UCSD-AML1 (cell line): Measurements from ENCODE around the gene CRTAC1.
A peak's percentile ranks its signal among the peaks of the same experiment; 100 is the strongest.

Experiments used
- DNase-seq: peaks from one replicate; lab custom pipeline; 2025; ENCODE audit not compliant: unreplicated experiment; lab: John Stamatoyannopoulos, UW

Gene CRTAC1

DNA sequence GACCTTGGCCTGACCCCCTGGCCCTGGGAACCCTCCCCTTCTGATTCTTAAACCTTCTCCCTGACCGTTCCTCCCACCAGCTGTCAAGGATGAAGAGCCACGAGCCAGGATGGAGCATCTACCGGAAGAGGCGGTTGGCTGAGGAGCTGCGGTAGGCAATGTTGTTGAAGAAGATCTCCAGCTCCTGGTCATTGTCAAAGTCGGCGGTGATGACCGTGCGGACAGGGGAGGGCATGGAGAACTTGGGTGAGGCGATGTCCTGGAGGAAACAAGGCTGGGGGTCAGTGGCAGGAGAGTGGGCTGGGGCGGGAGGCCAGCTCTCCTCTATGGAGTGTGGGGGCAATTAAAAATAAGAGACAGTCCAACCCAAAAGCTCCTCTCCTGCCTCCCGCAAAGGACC is 129.0 kb downstream of the CRTAC1 start:
- no peak for DNase-seq

DNA sequence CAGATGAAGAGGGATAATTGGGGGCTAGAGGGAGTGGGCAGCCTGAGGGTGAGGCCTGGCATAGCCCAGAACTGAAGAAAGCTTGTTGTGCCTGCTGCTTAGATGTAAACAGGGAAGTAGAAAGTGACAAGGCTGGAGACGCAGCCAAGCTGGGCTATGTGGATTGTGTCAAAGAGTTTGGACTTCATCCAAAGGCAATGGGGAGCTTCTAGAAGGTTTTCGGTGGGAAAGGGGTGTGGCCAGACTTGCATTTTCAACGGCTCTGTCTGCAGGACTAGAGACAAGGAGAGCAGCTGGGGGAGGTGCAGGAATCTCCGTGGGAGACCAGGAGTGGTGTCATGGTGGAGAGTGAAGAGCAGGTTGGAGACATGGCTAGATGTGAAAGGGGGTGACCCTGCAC is 132.0 kb downstream of the CRTAC1 start:
- DNase-seq, result no peak

DNA sequence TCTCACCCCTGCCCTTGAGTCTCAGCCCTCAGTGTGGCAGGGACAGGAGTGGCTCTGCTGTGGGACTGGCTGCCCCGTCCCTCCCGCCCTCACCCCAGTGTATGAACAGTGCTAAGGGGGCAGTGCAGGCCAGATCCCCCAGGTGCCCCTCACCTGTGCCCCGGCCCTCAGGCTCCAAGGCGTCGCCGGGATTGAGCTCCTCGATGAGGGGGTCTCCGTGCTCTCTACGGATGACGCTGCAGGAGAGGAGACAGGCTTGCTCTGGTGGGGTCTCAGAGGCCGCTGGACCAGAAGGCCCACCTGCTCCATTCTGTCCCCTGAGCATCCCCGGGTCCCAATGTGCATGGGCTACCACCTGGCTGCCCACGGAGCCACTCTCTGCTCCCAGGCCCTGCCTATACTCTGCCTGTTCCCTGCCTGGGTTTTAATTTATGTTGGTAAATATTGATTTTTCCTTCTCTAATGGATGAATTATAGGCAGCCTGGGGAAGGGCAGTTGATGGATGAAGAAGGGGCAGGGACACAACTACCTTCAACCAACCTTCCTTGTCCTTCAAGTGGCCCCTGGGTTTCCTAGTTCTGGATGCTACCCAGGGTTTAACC is 133.6 kb downstream of the CRTAC1 start:
- no peak for DNase-seq

DNA sequence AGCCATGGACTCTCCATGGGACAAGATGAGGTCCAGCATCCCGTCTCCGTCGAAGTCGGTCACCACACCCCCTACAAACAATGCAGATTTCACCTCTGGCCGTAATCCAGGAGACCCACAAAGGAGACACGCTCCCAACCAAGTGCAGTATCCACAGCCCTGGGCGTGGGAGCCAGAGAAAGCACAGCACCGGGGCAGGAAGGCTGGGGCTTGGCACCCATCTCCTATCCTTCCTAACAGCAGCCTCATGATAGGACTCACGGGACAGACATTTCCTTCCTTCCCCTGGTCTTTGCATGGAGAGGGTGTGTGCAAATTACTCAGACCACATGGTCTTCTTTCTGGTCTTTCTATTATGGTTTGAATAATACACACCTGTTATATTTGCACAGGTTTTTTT is 134.5 kb downstream of the CRTAC1 start:
- no peak for DNase-seq

DNA sequence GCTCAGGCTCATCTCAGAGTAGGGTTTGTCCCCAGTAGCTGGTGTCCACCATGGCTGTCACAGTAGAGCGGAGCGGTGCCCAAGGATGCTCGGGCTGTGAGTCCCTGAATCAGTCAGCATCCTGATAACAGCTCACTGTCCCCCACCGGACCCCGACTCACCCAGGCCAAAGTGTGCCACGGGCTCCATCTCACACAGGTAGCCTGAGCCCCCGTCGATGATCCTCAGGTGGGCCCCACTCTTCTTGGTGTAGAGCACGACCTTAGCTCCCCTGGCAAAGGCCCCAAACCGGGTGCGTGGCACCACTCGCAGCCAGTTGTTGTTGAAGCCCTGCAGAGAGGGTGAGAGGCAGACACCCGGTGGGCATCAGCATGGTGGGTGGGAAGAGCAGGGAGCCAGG is 135.3 kb downstream of the CRTAC1 start:
- no peak for DNase-seq

DNA sequence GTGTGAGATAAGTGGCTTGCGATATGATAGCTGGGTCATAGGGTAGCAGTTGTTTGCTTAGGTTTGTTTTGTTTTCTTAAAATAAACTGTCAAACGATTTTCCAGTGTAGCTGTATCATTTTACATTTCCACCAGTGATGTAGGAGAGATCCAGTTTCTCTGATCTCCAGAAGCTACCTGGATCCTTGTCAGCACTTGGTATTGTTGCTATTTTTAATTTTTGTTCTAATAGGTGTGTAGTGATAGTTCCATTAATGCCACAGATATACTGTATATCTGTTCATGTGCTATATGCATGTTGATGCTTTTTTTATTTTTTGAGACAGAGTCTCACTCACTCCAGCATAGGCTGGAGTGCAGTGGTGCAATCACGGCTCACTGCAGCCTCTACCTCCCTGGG is 136.3 kb downstream of the CRTAC1 start:
- no peak for DNase-seq

DNA sequence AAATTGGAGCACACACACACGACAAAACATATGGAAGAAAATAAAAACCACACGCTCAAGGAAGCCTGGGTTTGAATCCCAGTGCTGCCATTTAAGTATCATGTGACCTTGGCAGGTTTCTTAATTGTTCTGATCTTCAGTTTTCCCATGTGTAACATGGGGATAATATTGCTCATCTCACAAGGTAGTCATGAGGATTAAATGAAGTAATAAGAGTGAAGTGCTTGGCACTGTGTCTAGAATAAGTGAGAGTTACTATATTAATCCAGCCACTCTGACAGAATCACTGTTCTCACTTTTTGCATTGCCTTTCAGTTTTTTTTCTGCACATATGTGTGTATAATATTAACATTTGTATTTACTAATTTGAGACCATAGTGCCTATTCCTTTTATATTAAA is 137.5 kb downstream of the CRTAC1 start:
- no peak for DNase-seq

DNA sequence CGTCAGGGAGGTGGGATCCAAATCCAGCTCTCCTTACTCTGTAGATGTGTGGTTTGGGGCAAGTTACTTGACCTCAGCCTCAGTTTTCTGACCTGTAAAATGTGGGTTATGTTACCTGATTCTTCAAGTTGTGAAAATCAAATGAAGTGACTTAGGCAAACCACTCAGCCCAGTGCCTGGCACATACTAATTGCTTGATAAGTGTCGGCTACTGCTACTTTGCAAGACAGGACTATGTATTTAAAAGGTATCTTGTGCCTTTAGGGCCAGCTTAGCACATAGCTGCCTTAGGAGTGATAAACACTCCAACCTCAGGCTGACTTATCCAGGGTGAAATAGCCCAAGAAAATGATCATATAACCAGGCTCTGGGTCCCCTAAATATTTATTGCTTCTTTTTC is 137.9 kb downstream of the CRTAC1 start:
- no peak for DNase-seq

DNA sequence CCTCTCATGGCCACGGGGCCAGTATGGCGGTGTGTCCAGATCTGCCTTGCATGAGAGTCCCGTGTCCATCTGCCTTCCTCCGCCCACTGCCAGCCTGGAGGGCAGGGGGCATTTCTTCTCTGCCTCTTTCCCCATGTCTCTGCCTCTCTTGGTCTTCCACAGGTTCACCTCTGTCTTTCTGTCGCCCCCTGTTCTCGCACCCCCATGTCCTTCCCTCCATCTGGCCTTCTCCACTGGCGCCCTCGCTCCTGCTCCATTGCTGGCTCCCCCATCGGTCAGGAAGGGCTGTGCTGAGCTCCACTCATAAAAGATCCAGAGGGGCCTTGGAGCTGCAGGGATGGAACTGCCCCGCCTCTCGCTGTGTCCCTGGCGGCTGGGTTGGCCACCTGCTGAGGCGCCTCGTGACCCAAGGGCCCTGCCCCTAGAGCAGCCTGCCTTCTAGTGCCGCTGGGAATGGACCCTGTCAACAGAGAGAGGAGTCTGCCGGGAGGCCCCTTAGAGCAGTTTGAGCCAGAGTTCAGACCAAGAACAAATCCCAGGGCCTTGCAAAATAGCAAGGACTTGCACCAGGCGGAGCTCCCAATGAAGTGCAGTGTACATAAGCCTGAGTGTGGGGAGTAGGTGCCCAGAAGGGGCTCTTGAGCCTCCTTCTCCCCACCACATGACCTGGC is 138.8 kb downstream of the CRTAC1 start:
- no peak for DNase-seq

DNA sequence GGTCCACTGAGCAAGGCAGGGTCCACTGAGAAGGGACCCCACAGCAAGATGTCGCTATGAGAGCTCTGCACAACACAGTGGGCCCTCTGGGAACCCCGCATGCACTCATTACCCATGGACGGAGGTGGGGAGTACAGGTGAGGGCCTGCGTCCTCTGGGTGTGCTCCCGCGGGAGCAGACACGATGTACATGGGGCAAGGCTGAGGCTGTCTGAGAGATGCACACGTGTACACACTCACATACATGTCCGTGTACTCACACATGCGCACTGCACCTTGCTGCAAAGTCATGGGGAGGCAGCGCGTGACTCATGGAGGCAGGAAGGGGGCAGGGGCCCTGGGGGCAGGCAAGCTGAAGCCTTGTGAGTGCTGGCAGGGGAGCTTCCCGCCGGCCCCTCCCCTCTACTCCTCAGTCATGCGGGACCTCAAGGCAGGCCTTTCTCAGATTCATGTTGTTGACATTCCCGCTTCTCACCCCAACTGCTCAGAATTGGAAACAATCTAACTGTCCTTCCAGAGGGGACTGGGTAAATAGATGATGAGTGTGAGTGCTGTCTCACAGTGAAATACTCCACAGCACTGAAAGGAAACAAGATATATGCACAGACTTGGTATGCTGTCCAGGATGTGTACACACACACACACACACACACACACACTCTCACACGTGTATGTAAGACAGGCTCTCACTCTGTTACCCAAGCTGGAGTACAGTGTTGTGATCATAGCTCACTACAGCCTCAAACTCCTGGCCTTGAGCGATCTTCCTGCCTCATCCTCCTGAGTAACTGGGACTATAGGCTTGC is 140.8 kb downstream of the CRTAC1 start:
- DNase-seq, result no peak

DNA sequence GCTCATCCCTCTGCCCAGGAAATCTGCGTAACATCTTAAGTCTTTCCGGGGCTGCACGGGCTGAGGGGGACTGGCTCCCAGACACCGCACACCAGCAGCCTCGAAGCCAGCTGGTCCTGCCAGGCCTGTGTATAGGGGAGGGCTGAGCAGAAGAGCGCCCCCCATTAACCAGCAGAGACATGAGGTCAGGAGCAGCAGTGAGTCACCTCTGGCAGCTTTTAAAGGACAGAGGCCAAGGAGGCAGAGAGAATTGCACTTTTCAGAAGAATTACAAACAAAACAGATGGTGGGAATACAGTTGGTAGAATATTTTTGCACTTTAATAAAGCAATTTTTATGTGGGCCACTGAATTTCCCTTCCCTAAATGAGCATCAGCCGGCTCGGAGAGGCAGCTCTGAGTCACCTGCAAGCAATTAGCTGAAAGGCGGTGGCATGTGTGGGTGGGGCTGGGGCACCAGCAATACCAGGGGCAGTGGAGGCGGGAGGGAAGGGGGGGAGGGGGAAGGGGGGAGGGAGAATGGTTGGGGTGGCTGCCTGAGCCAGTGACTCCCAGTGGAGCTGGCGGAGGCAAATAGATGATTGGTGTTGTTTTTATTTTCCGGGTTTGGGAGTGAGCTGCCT is 141.7 kb downstream of the CRTAC1 start:
- DNase-seq, result no peak

DNA sequence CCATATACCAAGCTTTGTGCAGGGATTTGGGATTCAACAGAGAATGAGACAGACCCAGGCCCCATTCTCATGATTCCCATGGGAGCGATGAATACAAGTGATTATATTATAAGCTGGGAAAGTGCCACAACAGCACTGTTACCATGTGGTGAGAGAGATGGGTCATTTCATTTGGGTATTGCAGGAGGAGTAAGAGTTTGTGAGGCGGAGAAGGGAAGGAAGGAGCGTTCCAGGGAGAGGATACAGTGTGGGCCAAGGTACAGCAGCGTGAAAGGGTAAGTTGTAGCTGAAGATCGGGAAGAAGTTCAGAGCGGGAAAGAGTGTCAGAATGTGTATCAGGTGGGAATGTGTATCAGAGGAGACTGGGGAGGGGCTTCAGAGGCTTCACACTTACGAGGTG is 142.3 kb downstream of the CRTAC1 start:
- DNase-seq, result no peak

DNA sequence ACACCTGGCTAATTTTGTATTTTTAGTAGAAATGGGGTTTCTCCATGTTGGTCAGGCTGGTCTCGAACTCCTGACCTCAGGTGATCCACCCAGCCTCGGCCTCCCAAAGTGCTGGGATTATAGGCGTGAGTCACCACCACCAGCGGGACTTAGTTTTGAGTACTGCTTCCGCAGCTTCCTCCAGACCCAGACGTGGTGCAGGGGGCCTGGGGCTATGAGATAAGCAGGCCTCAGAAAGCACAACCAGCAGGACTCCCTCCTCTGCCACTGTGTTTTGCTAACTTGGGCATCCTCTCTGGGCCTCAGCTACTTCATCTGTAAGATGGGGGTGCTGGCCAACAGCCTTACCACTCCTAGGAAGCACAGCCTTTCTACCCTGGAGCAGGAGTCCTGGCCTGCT is 143.0 kb downstream of the CRTAC1 start:
- no peak for DNase-seq

DNA sequence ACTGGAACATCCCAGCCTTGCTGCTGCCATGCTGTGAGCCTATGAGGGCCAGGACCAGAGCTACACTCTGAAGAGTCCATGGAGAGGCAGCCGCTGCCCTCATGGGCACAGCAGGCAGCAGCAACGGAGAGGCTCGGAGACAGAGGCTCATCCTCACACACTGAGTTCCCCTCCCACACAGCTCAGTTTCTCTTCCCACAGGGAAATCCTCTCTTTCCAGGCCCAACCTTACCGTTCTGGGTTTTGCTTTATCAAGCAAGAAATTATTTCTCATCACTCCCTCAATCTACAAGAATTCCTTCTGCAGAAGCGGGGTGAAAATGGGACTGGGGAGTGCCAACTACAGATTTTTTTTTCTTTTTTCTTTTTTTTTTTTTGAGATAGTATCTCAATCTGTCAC is 144.1 kb downstream of the CRTAC1 start:
- DNase-seq, result no peak

DNA sequence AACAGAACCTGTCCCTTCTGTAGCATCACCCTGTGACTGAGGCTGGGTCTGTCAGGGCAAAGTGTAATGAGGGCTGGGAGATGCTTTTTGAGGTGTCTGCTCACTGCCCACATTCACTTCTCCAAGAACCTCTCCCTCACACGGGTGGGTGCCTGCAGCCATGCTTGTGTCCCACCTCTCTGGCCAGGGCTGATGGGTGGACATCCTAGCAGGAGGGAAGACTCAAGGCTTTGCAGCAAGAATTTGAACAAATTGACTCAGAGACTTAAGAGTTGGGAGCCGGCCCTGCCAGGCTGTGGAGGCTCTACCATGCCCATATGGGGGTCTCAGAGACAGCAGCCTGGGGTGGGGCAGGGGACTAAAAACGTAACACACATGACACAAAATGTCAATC is 147.3 kb downstream of the CRTAC1 start:
- no peak for DNase-seq

DNA sequence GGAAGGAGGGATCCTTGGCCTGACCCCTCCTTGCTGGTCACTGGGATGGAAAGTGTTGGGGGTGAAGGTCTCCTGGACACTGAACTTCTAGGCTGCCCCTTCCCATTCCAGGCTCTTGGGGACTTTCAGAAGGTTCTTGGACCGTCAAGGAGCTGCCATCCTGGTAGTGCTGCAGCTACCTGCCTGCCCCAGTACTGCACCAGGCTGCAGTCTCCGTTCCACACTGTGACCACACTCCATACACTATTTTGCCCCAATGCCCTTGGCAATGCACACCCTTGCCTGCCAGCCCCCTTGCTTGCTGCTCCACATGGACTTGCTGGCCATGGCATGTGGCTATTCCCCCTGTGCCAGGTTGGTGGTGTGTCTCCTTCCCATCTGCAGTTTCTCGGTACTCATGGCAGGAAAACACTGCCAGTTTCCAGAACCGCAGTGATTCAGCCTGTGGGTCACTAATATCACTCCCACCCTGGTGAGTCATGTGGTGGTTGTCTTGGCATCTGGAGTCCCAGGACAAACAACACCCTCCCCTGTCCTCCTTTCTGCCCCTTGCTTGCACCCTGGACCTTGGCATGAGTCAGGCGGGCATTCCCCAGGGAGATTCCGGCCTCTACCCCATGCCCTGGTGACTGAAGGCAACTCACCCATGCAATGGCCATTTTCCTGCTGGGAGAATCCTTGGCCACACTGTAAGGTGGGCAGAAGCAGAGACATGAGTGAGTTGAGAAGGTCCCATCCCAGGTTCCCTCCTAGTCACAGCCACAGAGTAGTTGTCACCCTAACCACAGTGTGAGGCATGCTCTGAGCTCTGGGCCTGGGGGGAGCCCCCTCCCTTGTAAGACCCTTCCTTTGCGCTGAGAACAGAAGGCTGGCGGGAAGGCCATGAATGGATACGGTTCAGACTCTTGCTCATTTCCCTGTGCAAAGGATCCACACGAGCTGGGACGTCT is 148.0 kb downstream of the CRTAC1 start:
- no peak for DNase-seq

DNA sequence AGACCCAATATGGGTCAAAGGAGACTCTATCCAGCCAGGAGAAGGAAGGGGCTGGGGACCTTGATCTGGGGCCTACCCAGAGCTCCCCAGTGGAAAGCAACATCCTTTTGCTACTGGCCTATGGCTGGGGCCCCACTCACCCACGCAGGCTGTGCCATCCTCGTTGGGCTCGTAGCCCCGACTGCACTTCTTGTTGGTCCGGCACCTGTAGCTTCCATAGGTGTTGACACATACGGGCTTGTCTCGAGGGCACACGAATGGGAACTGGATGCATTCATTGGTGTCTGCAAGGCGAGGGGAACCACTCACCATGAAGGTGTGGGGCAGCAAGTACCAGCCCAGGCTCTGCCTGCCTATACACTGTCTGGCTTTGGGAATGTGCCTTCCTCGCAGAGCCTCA is 150.3 kb downstream of the CRTAC1 start:
- DNase-seq, result no peak

DNA sequence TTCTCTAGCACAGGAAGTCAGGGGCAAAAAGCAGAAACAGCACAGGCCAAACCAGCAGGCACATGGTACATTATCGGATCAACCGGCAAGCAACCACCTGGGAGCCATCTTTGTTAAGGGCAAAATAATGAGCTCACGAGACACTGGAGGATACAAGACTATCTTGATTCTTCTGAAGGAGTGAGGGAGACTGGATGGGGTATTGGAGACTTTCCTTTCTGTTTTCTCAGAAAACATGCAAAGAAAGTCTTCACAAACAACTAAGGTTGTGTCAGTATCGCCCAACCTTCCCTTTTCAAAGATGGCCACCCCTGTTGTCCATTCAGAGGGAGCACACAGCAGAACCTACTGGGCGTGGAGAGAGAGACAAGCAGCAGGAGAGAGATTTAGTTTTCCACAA is 151.2 kb downstream of the CRTAC1 start:
- no peak for DNase-seq

DNA sequence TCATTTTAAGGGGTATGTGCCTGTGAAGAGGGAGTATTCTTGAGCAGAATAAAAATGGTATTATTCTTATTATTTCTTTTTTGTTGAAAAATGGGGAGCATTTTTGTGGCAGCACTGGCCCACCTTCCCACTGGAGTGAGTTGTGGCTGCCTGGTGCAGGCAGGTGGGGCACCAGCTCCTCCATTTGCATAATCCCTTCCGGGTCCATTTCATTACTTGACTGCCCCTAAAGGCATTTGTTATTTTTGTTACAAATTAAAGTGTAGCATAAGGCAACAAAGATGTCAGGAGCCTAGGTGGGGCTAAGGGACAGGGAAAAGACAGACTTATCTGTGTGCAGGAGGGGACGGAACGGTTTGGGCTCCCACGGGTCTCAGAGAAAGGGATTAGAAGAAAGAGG is 154.0 kb downstream of the CRTAC1 start:
- no peak for DNase-seq

DNA sequence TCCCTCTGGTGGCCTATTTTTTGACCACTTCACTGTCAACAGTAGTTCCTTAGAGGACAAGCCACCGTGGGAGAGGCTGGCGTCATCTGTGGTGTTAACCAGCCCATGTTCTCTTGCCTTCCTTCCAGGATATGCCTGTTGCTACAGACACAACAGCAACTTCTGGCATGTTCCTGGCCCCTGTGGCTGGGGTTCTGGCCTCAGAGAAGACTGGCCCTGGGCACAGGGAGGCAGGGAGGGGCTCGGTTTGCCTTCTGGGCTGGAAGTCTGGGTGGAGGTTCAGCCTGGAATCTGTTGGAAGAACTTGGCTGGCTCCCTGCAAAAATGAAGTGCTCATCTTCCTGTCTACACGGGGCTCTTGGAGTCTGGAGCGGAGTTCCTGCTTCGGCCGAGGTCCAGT is 155.0 kb downstream of the CRTAC1 start:
- DNase-seq, result peak; percentile 26

DNA sequence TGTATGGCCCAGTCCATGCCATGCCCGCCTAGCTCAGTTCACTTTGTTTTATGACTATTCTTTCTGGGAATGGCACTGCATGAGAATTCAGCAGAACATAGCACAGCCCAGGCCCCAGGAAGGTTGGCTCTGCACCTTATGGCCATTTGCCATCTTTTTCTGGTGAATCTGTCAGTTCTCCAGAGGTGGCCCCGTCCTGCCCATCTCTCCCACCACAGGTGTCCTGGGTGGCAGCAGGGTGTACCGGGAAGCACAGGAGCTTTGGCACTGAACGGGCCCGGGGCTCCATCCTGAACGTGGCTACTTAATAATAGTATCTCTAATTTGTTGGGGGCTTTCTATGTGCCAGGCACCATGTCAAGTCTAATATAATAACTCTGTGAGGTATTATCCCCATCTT is 156.1 kb downstream of the CRTAC1 start:
- DNase-seq, result no peak
